Central memory CD4-positive, alpha-beta T cell (primary cell): Measurements from ENCODE around the gene RAB4A.

ENCODE experiments used
- DNase-seq: peaks from one replicate; pipeline ENCODE4 v3.0.0; 2022

The RAB4A gene

DNA sequence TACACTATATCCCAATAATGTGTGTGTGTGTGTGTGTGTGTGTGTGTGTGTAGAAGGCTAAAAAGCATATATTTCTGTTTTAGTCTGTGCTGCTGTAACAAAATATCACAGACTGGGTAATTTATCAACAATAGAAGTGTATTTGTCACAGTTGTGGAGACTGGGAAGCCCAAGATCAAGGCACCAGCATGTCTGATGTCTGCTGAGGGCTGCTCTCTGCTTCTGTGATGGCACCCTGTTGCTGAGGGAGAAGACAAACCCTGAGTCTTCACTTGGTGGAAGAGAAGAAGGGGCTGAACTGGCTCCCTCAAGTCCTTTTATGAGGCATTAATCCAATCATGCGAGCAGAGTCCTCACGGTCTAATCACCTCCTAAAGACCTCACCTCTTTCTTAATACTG lies 23.0 kb upstream of the RAB4A start:
- DNase-seq: no peak

DNA sequence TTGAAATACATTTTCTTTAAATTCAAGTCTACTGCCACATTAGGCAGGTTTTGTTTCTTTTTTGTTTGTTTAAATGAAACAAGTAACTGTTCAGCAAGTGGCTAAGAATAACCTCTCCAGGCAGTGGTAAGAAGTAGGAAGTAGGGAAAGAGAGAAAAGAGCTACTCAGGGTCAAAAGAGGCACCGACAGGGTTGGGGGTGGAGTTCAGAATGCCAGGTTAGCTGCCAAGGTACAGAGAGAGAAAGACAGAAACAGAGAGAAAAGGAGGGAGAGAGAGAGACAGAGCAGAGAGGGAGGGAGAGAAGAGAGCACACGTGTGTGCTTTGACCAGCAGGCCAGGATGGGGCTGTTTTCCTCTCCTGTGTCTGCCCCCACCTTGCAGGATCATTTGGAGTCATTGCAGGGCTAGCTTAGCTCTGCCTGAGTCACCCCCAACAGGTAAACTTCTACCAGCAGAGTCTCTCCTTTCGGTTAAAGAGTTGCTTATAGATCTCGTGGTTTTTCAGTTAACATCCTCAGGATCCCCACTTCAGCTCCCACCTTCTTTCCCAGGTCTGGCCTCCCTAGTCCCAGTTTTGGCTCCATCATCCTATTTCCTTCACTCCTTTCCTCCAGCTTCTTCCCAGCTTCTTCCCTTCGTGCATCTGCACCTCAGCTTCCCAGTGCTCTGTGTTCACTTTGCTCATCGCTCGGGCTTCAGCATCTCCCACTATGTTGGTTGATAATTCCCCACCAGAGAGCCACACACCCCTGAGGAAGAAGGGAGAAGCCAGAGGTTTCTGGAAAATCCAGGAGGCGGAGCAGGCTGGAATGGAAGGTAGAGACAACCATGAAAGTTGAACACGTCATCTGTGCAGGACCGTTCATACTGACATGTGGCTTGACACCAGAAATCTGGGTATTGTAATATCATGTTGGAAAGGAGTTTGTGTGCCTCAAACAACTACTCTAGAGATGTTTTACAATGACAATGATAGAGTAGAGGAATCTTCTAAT lies 21.8 kb upstream of the RAB4A start:
- no peak for DNase-seq

DNA sequence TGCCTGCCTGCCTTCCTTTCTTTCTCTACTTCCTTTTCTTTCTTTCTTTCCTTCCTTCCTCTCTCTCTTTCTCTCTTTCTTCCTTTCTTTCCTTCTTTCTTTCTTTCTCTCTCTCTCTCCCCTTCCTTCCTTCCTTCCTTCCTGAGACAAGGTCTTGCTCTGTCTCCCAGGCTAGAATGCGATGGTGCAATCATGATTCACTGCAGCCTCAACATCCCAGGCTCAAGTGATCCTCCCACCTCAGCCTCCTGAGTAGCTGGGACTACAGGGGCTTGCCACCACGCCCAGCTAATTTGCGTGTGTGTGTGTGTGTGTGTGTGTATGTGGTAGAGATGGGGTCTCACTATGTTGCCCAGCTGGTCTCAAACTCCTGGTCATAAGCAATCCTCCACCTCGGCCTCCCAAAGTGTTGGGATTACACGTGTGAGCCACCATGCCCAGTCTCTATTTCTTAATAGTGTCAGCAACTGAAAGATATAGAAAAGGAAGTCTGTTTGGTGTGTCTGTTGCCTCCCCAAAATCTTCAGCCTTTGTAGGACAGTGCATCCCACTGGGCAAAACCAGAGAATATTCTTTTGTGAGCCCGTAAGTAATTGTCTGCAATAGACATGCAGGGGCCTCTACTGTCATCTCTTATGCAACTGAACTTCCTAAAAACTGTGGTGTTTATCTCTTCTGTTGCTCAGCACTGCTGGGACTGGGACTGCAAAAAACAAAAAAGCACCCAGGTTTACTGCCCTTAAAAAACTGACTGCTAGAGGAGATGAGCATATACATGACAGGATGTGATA lies 20.9 kb upstream of the RAB4A start:
- DNase-seq: no peak

GRCh38 chr1:229251185-229251584 lies 19.7 kb upstream of the RAB4A start:
- no peak for DNase-seq

DNA sequence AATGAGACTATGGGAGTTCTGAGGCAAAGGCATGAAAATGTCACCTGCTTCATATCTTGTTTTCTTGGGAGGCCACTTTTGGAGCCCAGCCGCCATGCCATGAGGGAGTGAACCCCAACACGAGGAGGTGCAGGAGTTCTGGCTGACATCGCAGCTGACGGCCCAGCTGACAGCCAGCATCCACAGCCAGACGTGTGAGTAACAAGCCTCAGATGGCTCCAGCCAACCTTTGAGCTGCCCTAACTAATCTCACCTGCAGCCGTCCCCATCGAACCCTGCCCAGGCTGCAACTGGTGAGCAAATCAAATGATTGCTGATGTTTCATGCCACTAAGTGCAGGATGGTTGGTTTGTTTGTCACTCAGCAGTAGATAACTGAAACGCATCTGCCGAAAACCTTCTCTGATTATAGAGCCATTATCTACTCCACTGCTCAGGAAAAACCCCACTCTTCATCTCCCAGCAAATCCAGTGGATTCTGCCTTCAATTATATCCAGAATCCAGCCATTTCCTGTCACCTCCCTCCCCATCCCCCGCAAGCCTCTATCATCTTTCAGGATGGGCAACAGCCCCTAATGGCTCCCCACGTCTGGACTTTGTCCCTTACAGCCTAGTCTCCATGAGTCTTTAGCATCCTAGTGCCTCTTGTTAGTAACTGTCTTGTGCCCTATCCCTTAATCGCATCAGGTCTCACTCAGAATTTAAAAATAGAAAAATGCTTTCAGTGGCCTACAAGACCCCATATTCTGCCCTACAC lies 18.5 kb upstream of the RAB4A start:
- DNase-seq: no peak

GRCh38 chr1:229253151-229253974 lies 17.5 kb upstream of the RAB4A start:
- peak; percentile 73 for DNase-seq

GRCh38 chr1:229254910-229255541 lies 15.9 kb upstream of the RAB4A start:
- peak; percentile 30 for DNase-seq

- DNase-seq: peak; percentile 61
Observed at GRCh38 chr1:229258031-229258756, 12.7 kb upstream of the RAB4A start.

- DNase-seq: no peak
Observed at GRCh38 chr1:229258757-229259060, 12.2 kb upstream of the RAB4A start.

DNA sequence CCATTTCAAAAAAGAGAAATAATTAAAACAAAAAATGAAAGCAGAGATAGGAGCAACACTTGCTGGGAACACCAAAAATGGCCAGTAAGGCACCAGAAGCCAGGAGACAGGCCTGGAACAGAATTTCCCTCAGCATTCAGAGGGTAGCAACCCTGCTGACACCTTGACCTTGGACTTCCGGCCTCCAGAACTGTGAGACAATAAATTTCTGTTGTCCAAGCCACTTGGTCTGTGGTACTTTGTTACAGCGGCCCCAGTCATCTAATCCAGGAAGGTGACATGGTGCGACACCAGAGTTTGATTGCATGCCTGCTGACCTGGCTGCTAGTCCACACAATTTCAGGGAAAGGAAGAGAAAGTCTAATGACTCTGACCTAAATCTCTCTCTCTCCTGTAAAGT lies 10.6 kb upstream of the RAB4A start:
- no peak for DNase-seq

DNA sequence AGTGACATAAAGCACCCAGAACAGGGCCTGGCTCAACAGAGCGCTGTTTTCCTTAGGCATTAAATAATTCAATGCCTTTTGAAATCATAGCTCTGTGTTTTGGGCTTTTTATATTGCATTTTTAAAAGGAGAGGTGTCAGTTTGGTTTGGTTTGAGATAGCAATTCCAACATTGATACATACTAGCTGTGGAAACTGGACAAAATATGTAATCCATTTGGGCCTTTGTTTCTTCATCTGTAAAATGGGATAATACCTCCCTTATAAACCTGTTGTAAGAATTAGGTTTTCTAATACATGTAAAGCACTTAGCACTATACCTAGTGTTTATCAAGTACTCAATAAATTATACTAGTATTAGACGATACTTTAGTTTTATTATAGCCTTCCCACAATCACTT lies 8.7 kb upstream of the RAB4A start:
- DNase-seq: no peak

DNA sequence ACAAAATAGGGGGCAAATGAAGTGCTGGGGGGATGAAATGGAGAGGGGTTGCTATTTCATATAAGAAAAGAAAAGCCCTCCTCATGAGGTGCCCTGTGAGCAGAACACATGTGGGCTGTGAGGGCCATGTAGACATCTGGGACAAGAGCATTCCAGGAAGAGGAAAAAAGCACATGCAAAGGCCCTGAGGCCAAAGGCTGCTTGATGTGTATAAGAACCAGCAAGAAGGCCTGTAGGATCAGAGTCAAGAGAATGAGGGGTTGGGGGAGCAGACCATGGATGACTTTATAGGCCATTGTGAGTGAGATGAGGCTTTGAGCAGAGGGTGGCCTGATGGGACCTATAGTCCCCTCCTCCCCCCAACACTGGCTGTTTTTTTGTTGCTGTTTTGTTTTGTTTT lies 7.7 kb upstream of the RAB4A start:
- no peak for DNase-seq

DNA sequence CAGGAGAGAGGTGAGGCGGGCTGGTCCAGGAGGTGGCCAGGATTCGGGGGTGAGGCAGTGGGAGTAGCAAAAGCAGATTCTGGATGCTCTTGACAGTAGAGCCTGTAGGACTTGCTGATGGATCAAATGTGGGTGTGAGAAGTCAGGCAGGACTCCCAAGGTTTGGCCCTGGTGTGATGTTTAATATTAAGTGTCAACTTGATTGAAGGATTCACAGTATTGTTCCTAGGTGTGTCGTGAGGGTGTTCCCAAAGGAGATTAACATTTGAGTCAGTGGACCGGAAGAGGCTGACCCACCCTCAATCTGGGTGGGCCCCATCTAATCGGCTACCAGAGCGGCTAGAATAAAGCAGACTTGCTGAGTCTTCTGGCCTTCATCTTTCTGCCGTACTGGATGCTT lies 6.8 kb upstream of the RAB4A start:
- DNase-seq: no peak

GRCh38 chr1:229264487-229264886 lies 6.4 kb upstream of the RAB4A start:
- DNase-seq: no peak

GRCh38 chr1:229266274-229266673 lies 4.6 kb upstream of the RAB4A start:
- no peak for DNase-seq

DNA sequence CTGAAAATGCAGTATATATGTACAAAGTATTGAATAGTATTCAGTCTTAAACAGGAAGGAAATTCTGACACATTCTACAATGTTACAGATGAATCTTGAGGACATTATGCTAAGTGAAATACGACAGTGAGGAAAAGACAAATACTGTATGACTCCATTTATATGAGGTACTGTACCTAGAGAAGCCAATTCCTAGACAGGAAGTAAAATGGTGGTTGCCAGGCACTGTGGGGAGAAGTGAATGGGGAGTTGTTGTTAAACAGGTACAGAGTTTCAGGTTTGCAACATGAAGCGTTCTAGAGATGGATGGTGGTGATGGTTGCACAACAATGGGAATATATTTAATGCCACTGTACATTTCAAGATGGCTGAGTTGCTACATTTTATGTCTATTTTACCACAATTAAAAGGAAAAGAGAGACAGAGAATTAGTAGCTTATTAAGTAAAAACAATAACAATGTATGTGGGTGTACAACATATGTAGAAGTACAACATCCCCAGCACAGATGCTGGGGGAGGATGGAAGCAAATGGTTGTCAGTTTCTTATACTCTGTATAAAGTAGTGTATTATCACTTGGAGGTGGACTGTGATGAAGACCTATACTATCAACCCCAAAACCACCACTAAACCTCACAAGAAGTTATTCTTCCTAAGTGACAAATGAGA lies 3.9 kb upstream of the RAB4A start:
- no peak for DNase-seq

DNA sequence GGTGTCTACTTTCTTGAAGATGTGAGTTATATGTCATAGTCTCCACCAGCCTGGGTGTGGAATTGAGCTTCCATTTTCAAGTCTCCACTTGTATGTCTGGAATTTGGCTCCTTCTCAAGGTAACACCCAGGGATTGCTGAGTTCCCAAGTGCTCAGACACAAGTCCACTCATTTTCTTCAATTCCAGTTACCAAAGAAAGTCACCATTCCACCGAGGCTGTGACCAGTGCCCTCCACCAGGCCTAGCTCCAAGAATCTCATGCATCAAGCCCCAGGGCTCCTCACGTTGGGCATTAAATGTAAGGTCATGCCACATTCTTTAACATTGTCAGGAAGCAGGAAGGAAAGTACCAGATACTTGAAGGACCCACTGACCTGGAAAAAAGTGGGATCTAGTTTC lies 2.4 kb upstream of the RAB4A start:
- no peak for DNase-seq

DNA sequence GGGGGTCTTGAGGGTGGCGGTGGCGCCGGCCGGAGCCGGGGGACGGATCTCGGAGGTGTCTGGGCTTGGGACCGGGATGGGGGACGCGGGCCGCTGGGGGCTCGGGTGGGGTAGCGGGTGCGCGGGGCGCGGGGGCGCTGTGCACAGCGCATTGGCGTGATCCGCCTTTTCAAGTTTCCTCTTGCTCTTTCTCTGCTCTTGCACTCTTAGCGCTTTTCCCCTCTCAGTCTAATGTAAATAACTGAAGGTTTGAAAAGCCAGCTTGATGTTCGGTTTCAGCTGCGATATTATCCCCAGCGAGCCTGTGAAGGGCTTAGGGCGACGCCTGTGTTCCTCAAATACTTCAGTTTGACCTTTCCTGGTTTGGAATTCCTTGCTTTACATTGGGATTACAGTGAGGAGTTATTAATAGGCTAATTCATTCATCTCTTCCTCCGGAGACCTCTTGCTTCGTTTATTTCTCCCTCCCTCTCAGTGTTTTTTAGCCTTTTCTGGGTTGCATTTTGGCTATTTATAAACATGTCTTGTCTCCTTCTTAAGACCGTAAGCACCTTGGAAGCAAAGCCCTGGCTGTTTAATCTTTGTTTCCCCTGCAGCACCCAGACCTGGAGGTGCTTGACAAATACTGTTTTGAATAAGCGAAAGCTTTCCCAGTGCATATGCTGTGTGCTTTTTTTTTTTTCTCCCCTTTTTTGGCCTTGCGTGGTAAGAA lies 693 bp downstream of the RAB4A start:
- DNase-seq: peak; percentile 12

DNA sequence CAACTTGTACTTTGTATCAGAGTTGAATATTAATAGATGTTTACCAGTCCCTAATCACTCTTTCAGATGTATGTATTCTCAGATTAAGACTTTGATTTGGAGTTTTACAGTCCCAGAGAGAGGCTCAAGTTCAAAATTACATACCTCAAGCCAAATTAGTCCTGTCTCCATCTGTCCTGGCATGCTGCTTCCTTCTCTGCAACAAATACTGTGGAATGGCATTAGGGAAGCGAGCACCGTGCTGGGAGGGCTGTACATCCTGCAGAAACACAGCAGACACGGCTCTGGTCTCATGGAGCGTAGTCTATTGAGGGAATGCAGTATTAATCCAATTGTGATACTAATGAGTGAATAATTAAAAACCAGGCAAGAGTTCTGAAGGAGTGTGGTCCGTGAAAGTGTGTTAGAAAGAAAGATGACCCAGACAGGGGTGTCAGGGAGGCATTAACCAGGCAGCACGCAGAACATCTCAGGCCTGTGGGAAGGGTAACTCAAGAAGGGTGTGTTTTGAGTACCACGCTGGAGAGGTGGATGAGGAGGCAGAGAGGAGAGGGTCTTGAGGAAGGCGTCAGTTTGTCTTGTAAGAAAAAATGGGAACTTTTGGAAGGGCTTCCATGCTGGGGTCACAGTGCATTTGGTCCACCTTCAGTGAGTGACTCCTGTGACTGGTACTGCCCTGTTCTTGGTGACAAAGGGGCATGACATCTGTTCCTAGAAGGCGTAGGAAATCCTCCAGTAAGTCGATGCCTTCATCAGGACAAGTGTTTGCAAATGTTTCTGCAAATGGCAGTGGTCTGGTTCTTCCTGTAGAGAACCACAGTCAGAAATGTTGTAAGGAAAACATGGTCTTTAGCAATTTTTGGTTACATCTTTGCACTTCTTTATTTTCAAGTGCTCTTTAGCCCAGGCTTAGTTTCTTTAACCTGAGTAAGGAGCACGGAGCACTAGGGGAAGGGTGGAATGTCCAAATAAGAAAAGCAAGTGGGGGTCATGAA lies 1.6 kb downstream of the RAB4A start:
- no peak for DNase-seq
